ENCODE measurements around the gene SDS.

Gene SDS

GRCh38 chr12:113347107-113347506 lies 56.6 kb downstream of the SDS start:
- H3K79me2 ChIP-seq (ENCODE audit: insufficient read depth, low read length): no peaks in the 10 kb centered on the region
- no peak overlapping the region for H2AFZ ChIP-seq (ENCODE audit: low read length)
- H4K20me1 ChIP-seq (ENCODE audit: insufficient read depth, low read length): no peaks in the 10 kb centered on the region
- H3K4me1 ChIP-seq (ENCODE audit: insufficient read depth, low read length, severe bottlenecking): no peaks in the 10 kb centered on the region
- no peaks in the 10 kb centered on the region for H3K9me3 ChIP-seq (ENCODE audit: low read length)
- H3K4me2 ChIP-seq (ENCODE audit: low read length): no peak overlapping the region
- no peaks in the 10 kb centered on the region for H3K27me3 ChIP-seq (ENCODE audit: insufficient read depth, low read length)
- no peaks in the 10 kb centered on the region for H3K36me3 ChIP-seq (ENCODE audit: insufficient read depth, low read length)
- no peak overlapping the region for H3K27ac ChIP-seq (ENCODE audit: low read depth, low read length, poor library complexity, severe bottlenecking)
- no peak for TF ChIP-seq EZH2 (IDR thresholded peaks at IDR 0.05; ENCODE audit: borderline replicate concordance, low read length)
- TF ChIP-seq, protein P1, sequence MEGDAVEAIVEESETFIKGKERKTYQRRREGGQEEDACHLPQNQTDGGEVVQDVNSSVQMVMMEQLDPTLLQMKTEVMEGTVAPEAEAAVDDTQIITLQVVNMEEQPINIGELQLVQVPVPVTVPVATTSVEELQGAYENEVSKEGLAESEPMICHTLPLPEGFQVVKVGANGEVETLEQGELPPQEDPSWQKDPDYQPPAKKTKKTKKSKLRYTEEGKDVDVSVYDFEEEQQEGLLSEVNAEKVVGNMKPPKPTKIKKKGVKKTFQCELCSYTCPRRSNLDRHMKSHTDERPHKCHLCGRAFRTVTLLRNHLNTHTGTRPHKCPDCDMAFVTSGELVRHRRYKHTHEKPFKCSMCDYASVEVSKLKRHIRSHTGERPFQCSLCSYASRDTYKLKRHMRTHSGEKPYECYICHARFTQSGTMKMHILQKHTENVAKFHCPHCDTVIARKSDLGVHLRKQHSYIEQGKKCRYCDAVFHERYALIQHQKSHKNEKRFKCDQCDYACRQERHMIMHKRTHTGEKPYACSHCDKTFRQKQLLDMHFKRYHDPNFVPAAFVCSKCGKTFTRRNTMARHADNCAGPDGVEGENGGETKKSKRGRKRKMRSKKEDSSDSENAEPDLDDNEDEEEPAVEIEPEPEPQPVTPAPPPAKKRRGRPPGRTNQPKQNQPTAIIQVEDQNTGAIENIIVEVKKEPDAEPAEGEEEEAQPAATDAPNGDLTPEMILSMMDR (IDR thresholded peaks at IDR 0.05; ENCODE audit: low read length): no peak
- H3K9ac ChIP-seq (ENCODE audit: low read length): no peak overlapping the region
- no peaks in the 10 kb centered on the region for H3K9me2 ChIP-seq (ENCODE audit: low read depth, low read length)
- H3F3A ChIP-seq (ENCODE audit: insufficient read depth, low read length): no peaks in the 10 kb centered on the region
- H3K4me3 ChIP-seq (ENCODE audit: low read depth, low read length, poor library complexity, severe bottlenecking): no peak overlapping the region

GRCh38 chr12:113346353-113346752 lies 57.3 kb downstream of the SDS start:
- no peak overlapping the region for H3K4me2 ChIP-seq (ENCODE audit: low read length)
- H3K27ac ChIP-seq (ENCODE audit: low read depth, low read length, poor library complexity, severe bottlenecking): no peak overlapping the region
- H3K9me3 ChIP-seq (ENCODE audit: low read length): no peaks in the 10 kb centered on the region
- H3K79me2 ChIP-seq (ENCODE audit: insufficient read depth, low read length): no peaks in the 10 kb centered on the region
- H3K27me3 ChIP-seq (ENCODE audit: insufficient read depth, low read length): no peaks in the 10 kb centered on the region
- TF ChIP-seq EZH2 (IDR thresholded peaks at IDR 0.05; ENCODE audit: borderline replicate concordance, low read length): no peak
- TF ChIP-seq, protein P1 (IDR thresholded peaks at IDR 0.05; ENCODE audit: low read length): no peak
- no peaks in the 10 kb centered on the region for H3K9me2 ChIP-seq (ENCODE audit: low read depth, low read length)
- no peaks in the 10 kb centered on the region for H4K20me1 ChIP-seq (ENCODE audit: insufficient read depth, low read length)
- no peaks in the 10 kb centered on the region for H3K4me1 ChIP-seq (ENCODE audit: insufficient read depth, low read length, severe bottlenecking)
- no peaks in the 10 kb centered on the region for H3K36me3 ChIP-seq (ENCODE audit: insufficient read depth, low read length)
- H3K4me3 ChIP-seq (ENCODE audit: low read depth, low read length, poor library complexity, severe bottlenecking): no peak overlapping the region
- no peaks in the 10 kb centered on the region for H3F3A ChIP-seq (ENCODE audit: insufficient read depth, low read length)
- no peak overlapping the region for H3K9ac ChIP-seq (ENCODE audit: low read length)
- no peak overlapping the region for H2AFZ ChIP-seq (ENCODE audit: low read length)

DNA sequence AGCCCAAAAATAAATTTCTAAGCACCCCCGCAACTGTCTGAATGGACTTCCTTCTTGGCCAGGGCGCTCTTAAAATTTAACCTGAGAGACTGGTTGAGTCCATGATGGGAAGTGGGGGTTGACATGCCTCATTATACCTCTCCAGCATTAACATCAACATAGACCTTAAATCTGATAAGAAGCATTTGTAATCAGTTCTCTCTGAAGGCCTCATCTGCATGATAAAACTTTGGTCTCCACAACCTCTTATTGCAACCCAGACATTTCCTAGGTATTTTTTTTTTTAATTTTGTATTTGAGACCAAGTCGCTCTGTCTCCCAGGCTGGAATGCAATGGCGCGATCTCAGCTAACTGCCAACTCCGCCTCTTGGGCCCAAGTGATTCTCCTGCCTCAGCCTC lies 58.4 kb downstream of the SDS start:
- Histone ChIP-seq H3K27me3 (ENCODE audit: insufficient read depth, low read length) (no peaks in the 10 kb centered on the region), H4K20me1 (ENCODE audit: insufficient read depth, low read length) (no peaks in the 10 kb centered on the region), H2AFZ (ENCODE audit: low read length) (no peak overlapping the region), H3K4me1 (ENCODE audit: insufficient read depth, low read length, severe bottlenecking) (no peaks in the 10 kb centered on the region), H3K9me3 (ENCODE audit: low read length) (no peaks in the 10 kb centered on the region), H3K4me3 (ENCODE audit: low read depth, low read length, poor library complexity, severe bottlenecking) (no peak overlapping the region), H3K9ac (ENCODE audit: low read length) (no peak overlapping the region), H3K79me2 (ENCODE audit: insufficient read depth, low read length) (no peaks in the 10 kb centered on the region), H3K9me2 (ENCODE audit: low read depth, low read length) (no peaks in the 10 kb centered on the region), H3K36me3 (ENCODE audit: insufficient read depth, low read length) (no peaks in the 10 kb centered on the region), H3F3A (ENCODE audit: insufficient read depth, low read length) (no peaks in the 10 kb centered on the region), H3K27ac (ENCODE audit: low read depth, low read length, poor library complexity, severe bottlenecking) (no peak overlapping the region), H3K4me2 (ENCODE audit: low read length) (no peak overlapping the region)
- TF ChIP-seq EZH2 (IDR thresholded peaks at IDR 0.05; ENCODE audit: borderline replicate concordance, low read length): no peak
- TF ChIP-seq, protein P1 (IDR thresholded peaks at IDR 0.05; ENCODE audit: low read length): no peak
